OCI-LY1 (cell line): ENCODE measurements around the gene SYT9.

Source experiments
- H2AFZ ChIP-seq: fragments of 200-600 bp; sonication (generic), shearing (Covaris generic); 2 replicates; pipeline ENCODE4 v1.6.0; 2014; ENCODE audit warnings: antibody characterized with exemption, mild to moderate bottlenecking, low read length
- H3F3A ChIP-seq: fragments of 200-600 bp; sonication (generic), shearing (Covaris generic); 2 replicates; pipeline ENCODE4 v1.6.0; 2014; ENCODE audit warnings: mild to moderate bottlenecking, antibody characterized with exemption, low read length, moderate library complexity; ENCODE audit not compliant: insufficient read depth
- H3K27ac ChIP-seq: fragments of 200-600 bp; sonication (generic); 2 replicates; pipeline ENCODE4 v1.5.1; 2014; ENCODE audit warnings: low read length, mixed run types, mild to moderate bottlenecking, low read depth; ENCODE audit not compliant: poor library complexity, severe bottlenecking
- H3K27me3 ChIP-seq: fragments of 200-600 bp; sonication (generic); 2 replicates; pipeline ENCODE4 v1.6.0; 2014; ENCODE audit warnings: antibody characterized with exemption, mild to moderate bottlenecking, low read length, moderate library complexity; ENCODE audit not compliant: insufficient read depth
- H3K36me3 ChIP-seq: fragments of 200-600 bp; sonication (generic); 2 replicates; pipeline ENCODE4 v1.6.1; 2014; ENCODE audit warnings: mild to moderate bottlenecking, antibody characterized with exemption, low read length, moderate library complexity, mixed read lengths; ENCODE audit not compliant: insufficient read depth
- H3K4me1 ChIP-seq: fragments of 200-600 bp; sonication (generic); 2 replicates; pipeline ENCODE4 v1.5.1; 2014; ENCODE audit warnings: mild to moderate bottlenecking, low read length, moderate library complexity; ENCODE audit not compliant: insufficient read depth, severe bottlenecking
- H3K4me2 ChIP-seq: fragments of 200-600 bp; sonication (generic), shearing (Covaris generic); 2 replicates; pipeline ENCODE4 v1.6.1; 2014; ENCODE audit warnings: low read length
- H3K4me3 ChIP-seq: fragments of 200-600 bp; sonication (generic); 2 replicates; pipeline ENCODE4 v1.5.1; 2014; ENCODE audit warnings: low read length, low read depth, mild to moderate bottlenecking, mixed read lengths; ENCODE audit not compliant: poor library complexity, severe bottlenecking
- H3K79me2 ChIP-seq: fragments of 200-600 bp; shearing (Covaris generic); 2 replicates; pipeline ENCODE4 v1.6.1; 2016; ENCODE audit warnings: mixed run types, low read length, mixed read lengths; ENCODE audit not compliant: insufficient read depth
- H3K9ac ChIP-seq: fragments of 200-600 bp; sonication (generic), shearing (Covaris generic); 2 replicates; pipeline ENCODE4 v1.6.1; 2014; ENCODE audit warnings: mild to moderate bottlenecking, low read length, mixed read lengths
- H3K9me2 ChIP-seq: fragments of 200-600 bp; sonication (generic), shearing (Covaris generic); 2 replicates; pipeline ENCODE4 v1.6.1; 2014; ENCODE audit warnings: low read depth, mild to moderate bottlenecking, low read length, mixed read lengths
- H3K9me3 ChIP-seq: fragments of 200-600 bp; shearing (Covaris generic); 2 replicates; pipeline ENCODE4 v1.6.1; 2014; ENCODE audit warnings: low read length, mixed read lengths
- H4K20me1 ChIP-seq: fragments of 200-600 bp; sonication (generic), shearing (Covaris generic); 2 replicates; pipeline ENCODE4 v1.6.0; 2016; ENCODE audit warnings: mild to moderate bottlenecking, low read length; ENCODE audit not compliant: insufficient read depth
- EZH2 ChIP-seq: fragments of 200-600 bp; sonication (generic), shearing (Covaris generic); IDR thresholded peaks from 2 replicates; pipeline ENCODE4 v1.8.0; 2017; ENCODE audit warnings: borderline replicate concordance, mixed run types, mild to moderate bottlenecking, antibody characterized with exemption, low read length, moderate library complexity, mixed read lengths
- TF ChIP-seq, protein P1 (sequence below): fragments of 200-600 bp; sonication (generic), shearing (Covaris generic); IDR thresholded peaks from 2 replicates; pipeline ENCODE4 v1.5.1; 2017; ENCODE audit warnings: mild to moderate bottlenecking, antibody characterized with exemption, low read length, moderate library complexity, mixed read lengths

Gene SYT9

DNA sequence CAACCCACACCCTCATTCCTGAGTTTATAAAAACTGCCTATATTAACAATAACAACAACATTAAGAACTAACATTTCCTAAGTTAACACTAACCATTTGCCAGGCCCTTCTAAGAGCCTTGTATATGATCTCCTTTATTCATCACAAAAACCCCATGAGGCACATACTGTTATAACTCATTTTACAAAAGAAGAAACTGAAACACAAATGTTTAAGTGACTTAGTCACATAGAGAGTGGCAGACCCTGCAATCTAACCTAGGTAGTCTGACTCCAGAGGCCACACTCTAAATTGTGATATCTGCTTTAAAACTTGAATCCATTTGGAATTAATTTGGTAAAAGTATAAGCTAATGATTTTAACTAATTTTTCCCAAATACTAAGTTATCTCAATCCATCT is 116.1 kb downstream of the SYT9 start:
- Histone ChIP-seq H3K9ac (no peak overlapping the region), H3K27me3 (no peaks in the 10 kb centered on the region), H3K4me2 (no peak overlapping the region), H3K9me2 (no peaks in the 10 kb centered on the region), H3F3A (no peaks in the 10 kb centered on the region), H3K4me1 (no peaks in the 10 kb centered on the region), H4K20me1 (no peaks in the 10 kb centered on the region), H3K36me3 (no peaks in the 10 kb centered on the region), H3K79me2 (no peaks in the 10 kb centered on the region), H3K27ac (no peak overlapping the region), H3K4me3 (no peak overlapping the region), H3K9me3 (no peaks in the 10 kb centered on the region), H2AFZ (no peak overlapping the region)
- no peak for TF ChIP-seq EZH2
- TF ChIP-seq, protein P1, sequence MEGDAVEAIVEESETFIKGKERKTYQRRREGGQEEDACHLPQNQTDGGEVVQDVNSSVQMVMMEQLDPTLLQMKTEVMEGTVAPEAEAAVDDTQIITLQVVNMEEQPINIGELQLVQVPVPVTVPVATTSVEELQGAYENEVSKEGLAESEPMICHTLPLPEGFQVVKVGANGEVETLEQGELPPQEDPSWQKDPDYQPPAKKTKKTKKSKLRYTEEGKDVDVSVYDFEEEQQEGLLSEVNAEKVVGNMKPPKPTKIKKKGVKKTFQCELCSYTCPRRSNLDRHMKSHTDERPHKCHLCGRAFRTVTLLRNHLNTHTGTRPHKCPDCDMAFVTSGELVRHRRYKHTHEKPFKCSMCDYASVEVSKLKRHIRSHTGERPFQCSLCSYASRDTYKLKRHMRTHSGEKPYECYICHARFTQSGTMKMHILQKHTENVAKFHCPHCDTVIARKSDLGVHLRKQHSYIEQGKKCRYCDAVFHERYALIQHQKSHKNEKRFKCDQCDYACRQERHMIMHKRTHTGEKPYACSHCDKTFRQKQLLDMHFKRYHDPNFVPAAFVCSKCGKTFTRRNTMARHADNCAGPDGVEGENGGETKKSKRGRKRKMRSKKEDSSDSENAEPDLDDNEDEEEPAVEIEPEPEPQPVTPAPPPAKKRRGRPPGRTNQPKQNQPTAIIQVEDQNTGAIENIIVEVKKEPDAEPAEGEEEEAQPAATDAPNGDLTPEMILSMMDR: no peak

DNA sequence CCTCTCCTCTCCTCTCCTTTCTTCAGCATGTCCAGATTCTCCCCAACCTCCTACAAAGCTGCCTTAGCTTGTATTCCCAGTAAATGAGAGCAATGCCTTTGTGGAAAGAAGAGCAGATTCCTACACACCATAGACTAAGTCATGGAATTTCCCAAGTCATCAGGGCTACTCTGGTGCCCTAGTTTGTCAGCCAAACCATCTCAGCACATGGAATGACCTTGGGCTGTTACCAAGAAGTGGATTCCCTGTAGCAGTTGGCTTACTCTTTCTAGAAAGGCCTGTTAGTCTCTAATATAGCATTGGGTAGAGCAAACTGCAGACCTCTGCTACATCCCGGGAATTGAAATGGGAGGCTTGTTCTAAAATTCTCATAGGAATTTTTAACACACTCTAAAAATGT is 124.7 kb downstream of the SYT9 start:
- H3K9ac ChIP-seq: no peak overlapping the region
- no peak overlapping the region for H3K4me2 ChIP-seq
- H3F3A ChIP-seq: no peaks in the 10 kb centered on the region
- H3K9me3 ChIP-seq: no peaks in the 10 kb centered on the region
- H3K9me2 ChIP-seq: no peaks in the 10 kb centered on the region
- H3K27ac ChIP-seq: no peak overlapping the region
- no peak overlapping the region for H2AFZ ChIP-seq
- H3K4me1 ChIP-seq: no peaks in the 10 kb centered on the region
- no peaks in the 10 kb centered on the region for H3K27me3 ChIP-seq
- no peaks in the 10 kb centered on the region for H3K79me2 ChIP-seq
- TF ChIP-seq EZH2: no peak
- TF ChIP-seq, protein P1: no peak
- no peaks in the 10 kb centered on the region for H4K20me1 ChIP-seq
- H3K4me3 ChIP-seq: no peak overlapping the region
- no peaks in the 10 kb centered on the region for H3K36me3 ChIP-seq

DNA sequence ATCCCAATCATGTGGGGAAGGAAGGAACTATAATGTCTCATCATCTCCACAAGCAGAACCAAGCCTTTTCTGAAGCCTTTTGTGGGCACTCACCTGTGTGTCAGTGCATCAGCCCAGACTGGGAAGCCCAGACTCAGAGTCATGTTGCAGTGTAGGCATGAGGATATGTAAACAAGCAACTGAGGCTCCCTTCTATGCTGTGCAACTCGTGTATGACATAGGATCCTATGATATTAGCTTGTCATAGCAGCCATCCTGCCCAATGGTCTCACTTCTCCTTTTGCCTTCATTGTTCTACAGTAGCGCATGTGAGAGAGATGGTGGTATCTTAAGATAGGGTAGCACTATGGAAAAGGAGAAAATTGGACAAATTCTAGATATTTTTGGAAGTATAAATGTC is 130.2 kb downstream of the SYT9 start:
- no peak overlapping the region for H3K27ac ChIP-seq
- H4K20me1 ChIP-seq: no peaks in the 10 kb centered on the region
- H3K4me3 ChIP-seq: no peak overlapping the region
- no peaks in the 10 kb centered on the region for H3K4me1 ChIP-seq
- no peaks in the 10 kb centered on the region for H3K36me3 ChIP-seq
- H2AFZ ChIP-seq: no peak overlapping the region
- H3K9me3 ChIP-seq: no peaks in the 10 kb centered on the region
- no peaks in the 10 kb centered on the region for H3K9me2 ChIP-seq
- H3K9ac ChIP-seq: no peak overlapping the region
- H3K27me3 ChIP-seq: no peaks in the 10 kb centered on the region
- H3K4me2 ChIP-seq: no peak overlapping the region
- H3F3A ChIP-seq: no peaks in the 10 kb centered on the region
- TF ChIP-seq EZH2: no peak
- TF ChIP-seq, protein P1: no peak
- no peaks in the 10 kb centered on the region for H3K79me2 ChIP-seq
